Measurements from ENCODE around the gene BEND6.

- TF ChIP-seq CTCF (optimal IDR thresholded peaks at IDR 0.05 in 1 of 3, IDR thresholded peaks at IDR 0.05 in 1 of 3, conservative IDR thresholded peaks at IDR 0.05 in 1 of 3; ENCODE audit: extremely low read depth in 1 of 3, insufficient read depth in 2 of 3, low read length in 3 of 3) (no peak), EZH2 (IDR thresholded peaks at IDR 0.05; ENCODE audit: low read length) (no peak)
Measured at GRCh38 chr6:56914798-56915658, 39.9 kb upstream of the BEND6 start.

All from keratinocyte (primary cell).